HepG2 (cell line): ENCODE results near the gene CALM1. TPM values are rescaled to one million over a fixed set of nuclear protein-coding genes. Genes with fewer than 3 reads are reported as not detected.

Source experiments
- ARID3A ChIP-seq: IDR thresholded peaks from 2 replicates; pipeline ENCODE4 v1.6.1; 2012; ENCODE audit warnings: low read depth, low read length, improper control_type of control experiment
- ARNT2 ChIP-seq: sonication (generic); formaldehyde crosslinking; IDR thresholded peaks from 2 replicates; pipeline ENCODE4 v1.8.0; 2022; ENCODE audit warnings: mild to moderate bottlenecking, low read depth, missing genetic modification reagents, moderate library complexity
- CEBPZ ChIP-seq: IDR thresholded peaks from 2 replicates; pipeline ENCODE4 v1.6.1; 2012; ENCODE audit warnings: low read length, improper control_type of control experiment
- ELF3 ChIP-seq: IDR thresholded peaks from 2 replicates; pipeline ENCODE4 v1.6.1; 2016; ENCODE audit warnings: missing genetic modification reagents, missing compliant biosample characterization
- GTF3A ChIP-seq: sonication (generic); formaldehyde crosslinking; conservative IDR thresholded peaks from 2 replicates; pipeline ENCODE4 v1.4.0; 2020; ENCODE audit warnings: mild to moderate bottlenecking, missing genetic modification reagents
- KDM4B ChIP-seq: sonication (generic); formaldehyde crosslinking; IDR thresholded peaks from 2 replicates; pipeline ENCODE4 v1.4.0; 2020; ENCODE audit warnings: missing genetic modification reagents
- NR2F6 ChIP-seq, 2 experiments: IDR thresholded peaks; 2 replicates each; pipeline ENCODE4 v1.6.1; 2016; ENCODE audit warnings: antibody characterized with exemption in 1 of 2, mild to moderate bottlenecking in 1 of 2
- THAP9 ChIP-seq: sonication (generic); formaldehyde crosslinking; IDR thresholded peaks from 2 replicates; pipeline ENCODE4; 2020; ENCODE audit warnings: missing genetic modification reagents, mild to moderate bottlenecking, borderline replicate concordance
- U2AF1 ChIP-seq: fragments of 200-400 bp; formaldehyde crosslinking; optimal IDR thresholded peaks from 2 replicates; pipeline ENCODE3; 2017; ENCODE audit warnings: mild to moderate bottlenecking, low read depth, low read length
- ZNF407 ChIP-seq: sonication (generic); formaldehyde crosslinking; IDR thresholded peaks from one replicate; pipeline ENCODE4 v1.5.1; 2020; ENCODE audit warnings: mild to moderate bottlenecking, missing genetic modification reagents; ENCODE audit errors: not compliant biosample characterization
- ZNF547 ChIP-seq: sonication (generic); formaldehyde crosslinking; IDR thresholded peaks from 2 replicates; pipeline ENCODE4 v1.5.1; 2020; ENCODE audit warnings: mild to moderate bottlenecking, missing genetic modification reagents
- ZSCAN31 ChIP-seq: sonication (generic); formaldehyde crosslinking; IDR thresholded peaks from 2 replicates; pipeline ENCODE4 v1.5.0; 2020; ENCODE audit warnings: low read depth, mild to moderate bottlenecking, missing genetic modification reagents
- polyA plus RNA-seq, 8 experiments: library from polyadenylated mRNA; depleted of rRNA in 3 of 8; stranded (reverse) in 7 of 8; unstranded in 1 of 8; fragments of >200 nt; fragmentation: Illumina TruSeq in 4 of 8; extraction: Trizol in 4 of 8; gene quantifications; 2 replicates each; pipeline versions ENCODE4 v1.2.1 to v1.2.3, GENCODE V29; 2011 to 2016; ENCODE audit warnings: low read depth in 4 of 8, missing spikeins in 1 of 8, mixed read lengths in 1 of 8; ENCODE audit not compliant: insufficient read depth in 1 of 8
- total RNA-seq, 5 experiments: library from RNA; depleted of rRNA; stranded (reverse); fragments of >200 nt; fragmentation: Illumina TruSeq; extraction: Trizol; gene quantifications; 2 replicates each; pipeline ENCODE4 v1.2.3, GENCODE V29; 2016; ENCODE audit warnings: low read depth in 1 of 5

Gene CALM1
- total and polyA plus RNA-seq, 2 of the 13 experiments (the other 11 are each of a cell fraction or from before 2014, with no cell fraction given): 110 to 238 TPM

GRCh38 chr14:90383126-90383730 is 13.6 kb upstream of the CALM1 start (continued):
- TF ChIP-seq ZNF547 (CRISPR knock-in tag) (peak; percentile 72; the same call in 1 of the 2 replicates), U2AF1 (no peak), ARID3A (no peak), NR2F6 (IDR thresholded peaks at IDR 0.05) (0 out of 2 replicates have a peak, but pooled peaks have one; percentile 25), NR2F6 (CRISPR knock-in tag; IDR thresholded peaks at IDR 0.05) (peak; percentile 72), GTF3A (CRISPR knock-in tag) (0 out of 2 replicates have a peak, but pooled peaks have one; percentile 44), ZNF407 (no peak), THAP9 (CRISPR knock-in tag) (peak; percentile 93; the same call in 1 of the 2 replicates), CEBPZ (no peak), ZSCAN31 (CRISPR knock-in tag) (no peak), KDM4B (no peak), ARNT2 (CRISPR knock-in tag) (peak; percentile 92), ELF3 (peak; percentile 86; the same call in 1 of the 2 replicates)
